Measurements from ENCODE around the gene CPT1C. TPM values are rescaled to one million over a fixed set of nuclear protein-coding genes. Genes with fewer than 3 reads are reported as not detected.
A peak's percentile ranks its signal among the peaks of the same experiment; 100 is the strongest.

CPT1C gene
- total and polyA plus RNA-seq, 2 of the 4 experiments (the other 2 are of a cell fraction): 14.2 to 56.1 TPM

- Histone ChIP-seq H3K27ac (ENCODE audit: insufficient read depth, low read length) (no peak overlapping the region), H3K4me1 (ENCODE audit: control insufficient read depth, insufficient read depth, low read length) (peaks cover 2% of the 10 kb centered on the region; the same call in 1 of the 2 replicates), H4K8ac (ENCODE audit: low read depth in 2 of 2, low read length in 2 of 2) (no peak overlapping the region), H3K14ac (replicated peaks; ENCODE audit: low read depth, low read length) (no peak overlapping the region), H3K9me3 (ENCODE audit: control insufficient read depth, insufficient read depth, low read length) (no peaks in the 10 kb centered on the region), H3K4me2 (ENCODE audit: low read depth, low read length) (no peak overlapping the region), H2BK15ac (ENCODE audit: low read depth, low read length) (no peak overlapping the region), H2AK9ac (replicated peaks; ENCODE audit: low read depth, low read length, poor library complexity) (peak overlapping the region; percentile 9), H2AK5ac (ENCODE audit: low read depth, low read length) (peak overlapping the region; percentile 18; the same call in 1 of the 2 replicates), H3K36me3 (ENCODE audit: control insufficient read depth, insufficient read depth, low read length) (peaks cover 26% of the 10 kb centered on the region), H3K4me3 (ENCODE audit: insufficient read depth, low read depth, low read length) (no peak overlapping the region), H3K4ac (ENCODE audit: low read depth, low read length) (no peak overlapping the region), H3K56ac (ENCODE audit: extremely low read depth, insufficient read depth, low read length) (no peak overlapping the region), H4K91ac (ENCODE audit: insufficient read depth, low read depth, low read length) (no peak overlapping the region; the same call in 1 of the 2 replicates), H3K18ac (ENCODE audit: low read depth, low read length) (no peak overlapping the region), H3K23ac (ENCODE audit: low read depth, low read length) (no peak overlapping the region), H3K9ac (ENCODE audit: low read depth, low read length) (no peak overlapping the region), H3K79me1 (ENCODE audit: low read depth in 1 of 2, low read length in 2 of 2) (no peaks in the 10 kb centered on the region; a peak in 1 of 4 replicates), H2AFZ (replicated peaks; ENCODE audit: low read length, poor library complexity) (peak overlapping the region; percentile 72), H2BK20ac (ENCODE audit: low read depth, low read length) (no peak overlapping the region), H3K9me1 (ENCODE audit: insufficient read depth, low read length) (peaks cover 12% of the 10 kb centered on the region; the same call in 1 of the 2 replicates), H3K27me3 (ENCODE audit: control insufficient read depth, insufficient read depth, low read length) (no peaks in the 10 kb centered on the region), H4K5ac (ENCODE audit: low read depth, low read length) (no peak overlapping the region), H4K20me1 (ENCODE audit: insufficient read depth, low read length) (no peaks in the 10 kb centered on the region), H2BK120ac (ENCODE audit: low read depth, low read length) (no peak overlapping the region), H2BK5ac (ENCODE audit: low read depth, low read length, poor library complexity, severe bottlenecking) (no peak overlapping the region)
- CTCF ChIA-PET: no interaction called here
- TF ChIP-seq RFX5 (IDR thresholded peaks at IDR 0.05; ENCODE audit: low read depth, low read length) (no peak), RCOR1 (IDR thresholded peaks at IDR 0.05; ENCODE audit: insufficient replicate concordance, low read length) (no peak), MAZ (IDR thresholded peaks at IDR 0.05; ENCODE audit: borderline replicate concordance, low read depth, low read length) (no peak)
- POLR2A ChIA-PET (ENCODE audit: unreplicated experiment): no interaction called here
- DNase-seq: peak; percentile 1
- intact Hi-C loops (cut with micrococcal nuclease) (loop anchor here (10.0 kb wide), 1 partner anchor 102 kb away; the partner anchor contains the start of genes FUZ and MED25), dilution Hi-C loops (cut with HindIII; ENCODE audit: low sequenced_read_pairs, unreplicated experiment) (no loop called here), in situ Hi-C loops (cut with MboI; ENCODE audit: low sequenced_read_pairs) (no loop called here)
- no TSS peak for BruUV-seq (replicated peaks)
- 74% methylated on average over 14 of the region's 20 CpGs; no CpG with 5 or more reads in 1 of the 2 experiments for WGBS, 2 experiments (ENCODE audit: extremely low coverage in 2 of 2, insufficient read length in 1 of 2)
- no peak for ATAC-seq (ENCODE audit: low read depth)
These were observed 21.5 kb downstream of the CPT1C start for GRCh38 chr19:49712397-49712859.
